GF-D8 (cell line): ENCODE results near the gene PPP1R8.

ENCODE experiments used
- DNase-seq: peaks from one replicate; lab custom pipeline; 2025; lab: John Stamatoyannopoulos, UW

The PPP1R8 gene

GRCh38 chr1:27872059-27872801 lies 41.6 kb downstream of the PPP1R8 start, which contains the start of gene THEMIS2:
THEMIS2 (plus strand) TSS chr1:27872544; CDS start chr1:27872572, 28 bp downstream.
- DNase-seq: no peak

DNA sequence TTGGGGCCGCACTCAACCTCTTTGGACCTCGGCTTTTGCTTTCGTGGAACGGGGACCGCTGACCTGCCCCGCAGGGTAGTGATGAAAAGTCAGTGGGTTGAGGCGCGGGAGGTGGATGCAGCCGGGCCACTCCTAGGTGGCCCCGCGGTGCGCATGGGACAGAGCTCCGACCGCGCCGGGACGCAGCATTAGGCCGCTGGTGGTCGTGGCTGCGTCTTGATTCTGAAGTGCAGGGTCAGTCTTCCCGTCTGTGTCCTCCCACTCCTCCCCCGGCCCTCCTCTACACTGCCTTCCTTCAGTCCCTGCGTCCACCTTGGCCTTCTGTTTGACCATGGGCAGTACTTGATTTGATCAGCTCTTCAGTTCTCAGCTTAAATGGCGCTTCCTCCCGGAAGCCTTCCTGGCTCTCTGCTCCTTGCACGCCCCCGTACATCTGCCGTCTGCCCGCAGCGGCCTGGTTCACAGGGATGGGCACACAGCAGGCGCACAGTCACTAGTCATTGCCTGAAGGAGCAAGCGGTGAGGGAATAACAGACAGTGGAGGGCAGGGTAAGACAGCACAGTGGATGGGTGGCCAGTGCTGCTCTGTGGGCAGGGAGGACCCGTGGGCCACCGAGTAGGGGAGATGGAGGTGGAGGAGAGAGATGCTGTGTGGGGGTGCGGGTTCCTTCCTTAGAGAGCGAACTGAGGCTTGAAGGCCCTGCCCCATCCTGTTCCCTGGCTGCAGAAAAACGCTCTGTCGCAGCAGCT lies 42.4 kb downstream of the PPP1R8 start:
- no peak for DNase-seq

DNA sequence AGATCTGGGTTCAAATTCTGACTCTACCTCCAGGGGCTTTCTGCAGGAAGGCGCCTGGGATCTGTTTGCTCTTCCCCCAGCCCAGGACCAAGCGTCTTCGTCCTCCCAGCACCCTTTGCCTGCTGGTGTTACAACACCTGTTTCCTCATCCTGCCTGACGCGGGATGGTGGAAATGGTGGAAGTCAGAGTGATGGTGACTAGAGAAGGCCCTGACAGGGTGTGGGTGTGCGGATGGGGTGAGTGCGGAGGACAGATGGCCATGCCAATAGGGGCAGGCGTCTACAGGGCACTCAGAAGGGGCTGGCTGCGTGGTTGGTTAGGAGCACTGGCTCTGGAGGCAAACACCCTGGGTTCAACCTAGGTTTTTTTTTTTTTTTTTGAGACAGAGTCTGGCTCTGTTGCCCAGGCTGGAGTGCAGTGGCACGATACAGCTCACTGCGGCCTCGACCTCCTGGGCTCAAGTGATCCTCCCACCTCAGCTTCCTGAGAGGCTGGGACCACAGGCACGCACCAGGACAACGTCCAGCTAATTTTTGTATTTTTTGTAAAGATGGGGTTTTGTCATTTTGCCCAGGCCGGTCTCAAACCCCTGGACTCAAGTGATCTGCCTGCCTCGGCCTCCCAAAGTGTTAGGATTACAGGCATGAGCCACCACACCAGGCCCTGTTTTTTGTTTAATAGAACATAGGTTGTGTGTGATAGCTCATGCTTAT lies 43.2 kb downstream of the PPP1R8 start:
- peak; percentile 45 for DNase-seq

- DNase-seq: no peak
Measured at GRCh38 chr1:27876341-27877114, 45.9 kb downstream of the PPP1R8 start.

DNA sequence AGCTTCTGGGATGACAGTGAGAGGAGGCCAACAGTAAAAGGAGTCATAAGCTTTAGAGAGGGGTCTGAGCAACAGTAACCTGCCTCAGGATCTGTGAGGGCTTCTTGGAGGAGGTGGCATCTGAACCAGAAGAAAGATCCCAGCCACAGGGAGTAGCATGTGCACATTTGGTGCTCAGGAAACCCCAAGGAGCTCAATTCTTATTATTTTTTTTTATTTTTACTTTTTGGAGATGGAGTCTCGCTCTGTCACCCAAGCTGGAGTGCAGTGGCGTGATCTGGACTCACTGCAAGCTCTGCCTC lies 46.5 kb downstream of the PPP1R8 start:
- DNase-seq: no peak

GRCh38 chr1:27878039-27878438 lies 47.5 kb downstream of the PPP1R8 start:
- no peak for DNase-seq

DNA sequence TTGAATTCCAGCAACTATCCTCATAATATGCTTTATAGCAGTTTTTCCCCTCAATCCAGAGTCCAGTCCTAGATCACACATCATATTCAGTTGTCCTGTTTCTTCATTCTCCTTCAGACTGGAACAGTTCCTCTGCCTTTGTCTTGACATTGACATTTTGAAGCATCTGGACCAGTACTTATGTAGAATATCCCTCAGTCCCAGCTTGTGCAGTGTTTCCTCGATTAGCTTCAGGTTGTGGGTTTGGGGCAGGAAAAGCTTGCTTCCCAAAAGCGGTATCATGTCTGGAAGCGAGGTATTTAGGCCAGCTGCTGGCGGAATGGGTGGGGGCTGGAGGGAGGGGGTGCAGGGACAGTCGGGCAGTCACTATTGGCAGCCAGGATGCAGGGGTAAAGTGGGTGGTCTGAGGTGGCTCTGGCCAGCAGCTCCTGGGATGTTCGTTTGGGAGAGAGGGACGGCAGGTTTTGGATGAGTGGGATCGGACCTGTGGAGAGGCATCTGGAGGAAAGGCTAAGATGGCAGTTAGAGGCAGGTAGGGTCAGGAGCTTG lies 48.3 kb downstream of the PPP1R8 start:
- DNase-seq: no peak

DNA sequence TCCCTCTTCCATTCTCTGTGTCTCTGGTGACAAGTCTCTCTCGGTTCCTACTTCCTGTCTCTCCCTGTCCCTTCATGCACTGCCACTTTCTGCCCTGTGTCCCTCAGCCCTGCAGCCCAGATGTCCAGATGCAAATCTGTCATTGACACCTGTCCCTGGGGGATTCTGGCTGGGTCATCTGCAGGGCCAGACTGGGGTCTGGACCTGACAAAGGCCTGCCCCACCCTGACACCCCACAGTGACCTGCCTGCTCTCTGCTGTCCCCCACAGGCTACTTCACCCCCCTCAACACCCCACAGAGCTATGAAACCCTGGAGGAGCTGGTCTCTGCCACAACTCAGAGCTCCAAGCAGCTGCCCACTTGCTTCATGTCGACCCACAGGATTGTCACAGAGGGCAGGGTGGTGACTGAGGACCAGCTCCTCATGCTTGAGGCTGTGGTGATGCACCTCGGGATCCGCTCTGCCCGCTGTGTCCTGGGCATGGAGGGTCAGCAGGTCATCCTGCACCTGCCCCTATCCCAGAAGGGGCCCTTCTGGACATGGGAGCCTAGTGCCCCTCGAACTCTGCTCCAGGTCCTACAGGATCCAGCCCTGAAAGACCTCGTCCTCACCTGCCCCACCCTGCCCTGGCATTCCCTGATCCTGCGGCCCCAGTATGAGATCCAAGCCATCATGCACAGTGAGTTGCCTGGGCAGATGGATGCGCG lies 48.9 kb downstream of the PPP1R8 start:
- DNase-seq: no peak

- no peak for DNase-seq
Measured at GRCh38 chr1:27882543-27882903, 51.9 kb downstream of the PPP1R8 start.

DNA sequence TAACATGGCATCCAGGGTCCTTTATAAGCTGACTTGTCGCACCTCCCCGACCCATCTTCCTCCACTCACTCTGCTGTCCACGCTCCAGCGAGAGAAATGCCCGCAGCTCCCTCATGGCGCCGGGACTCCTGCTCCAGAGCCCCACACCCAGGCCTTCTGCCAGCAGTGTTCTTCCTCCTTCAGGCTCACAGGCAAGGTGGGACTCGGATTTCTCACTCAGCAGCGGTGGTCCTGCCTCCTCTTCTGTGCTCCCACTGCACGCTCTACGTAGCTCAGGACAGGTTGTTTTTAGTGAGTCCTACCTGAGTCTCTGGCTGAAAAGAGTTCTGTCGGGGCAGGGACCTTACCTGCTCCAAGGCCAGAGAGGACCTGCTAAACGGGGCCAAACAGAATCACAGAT lies 53.0 kb downstream of the PPP1R8 start:
- DNase-seq: no peak

DNA sequence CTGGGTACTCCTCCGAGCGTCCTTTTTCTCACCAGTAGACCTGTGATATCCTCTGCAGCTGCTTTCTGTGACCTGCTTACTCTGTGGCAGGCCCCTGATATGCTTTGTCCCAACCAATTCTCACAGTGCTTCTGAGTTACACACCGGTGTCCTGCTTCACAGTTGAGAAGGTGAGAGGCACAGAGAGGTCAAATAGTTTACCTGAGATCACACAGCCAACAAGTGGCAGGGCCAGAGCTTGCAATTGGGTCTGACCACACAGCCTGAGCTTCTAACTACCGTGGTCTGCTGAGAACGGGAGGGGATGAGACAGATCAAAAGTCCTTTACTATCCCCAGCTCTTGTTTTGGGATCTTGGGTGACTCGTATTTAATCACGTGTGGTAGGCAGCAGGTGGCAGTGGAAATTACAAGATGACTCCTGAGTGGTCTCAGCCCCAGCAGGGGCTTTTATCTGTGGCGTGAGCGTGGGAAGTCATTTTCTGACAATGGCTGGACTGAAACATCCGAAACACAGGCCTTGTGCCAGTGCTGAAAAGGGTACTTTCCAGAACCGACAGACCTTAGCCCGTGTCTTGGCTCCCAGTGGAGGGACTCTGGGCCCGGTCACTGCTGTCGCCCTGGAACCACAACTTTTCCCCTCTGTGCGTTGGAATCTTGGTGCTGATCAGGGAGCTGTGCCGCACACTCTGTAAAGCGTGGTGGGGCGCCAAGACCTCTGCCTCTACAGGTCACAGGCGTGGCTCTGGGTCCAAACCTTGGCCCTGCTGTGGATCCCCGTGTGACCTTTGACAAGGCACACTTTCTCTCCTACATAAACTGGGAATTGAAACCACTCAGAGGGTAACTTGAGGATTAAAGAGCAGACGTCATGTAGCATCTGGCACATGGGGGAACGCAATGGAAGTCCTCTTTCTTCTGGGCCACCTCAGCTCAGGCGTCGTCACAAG lies 53.7 kb downstream of the PPP1R8 start:
- no peak for DNase-seq

DNA sequence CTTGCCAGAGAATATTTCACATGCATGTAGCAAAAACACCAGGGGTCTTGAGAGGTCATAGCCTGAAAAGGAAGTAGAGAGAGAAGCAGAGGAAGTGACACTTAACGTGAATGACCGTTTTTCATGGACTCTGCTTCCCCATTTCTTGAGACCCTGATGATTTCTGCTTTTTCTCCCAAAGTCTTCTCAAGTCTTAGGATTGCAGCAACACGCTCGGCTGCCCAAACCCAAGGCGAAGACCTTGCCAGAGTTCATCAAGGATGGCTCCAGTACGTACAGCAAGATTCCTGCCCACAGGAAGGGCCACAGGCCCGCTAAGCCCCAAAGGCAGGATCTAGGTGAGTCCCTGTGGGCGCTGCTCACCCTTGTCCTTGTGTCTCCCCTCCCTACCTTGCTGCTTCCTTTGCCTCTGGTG lies 54.5 kb downstream of the PPP1R8 start:
- peak; percentile 93 for DNase-seq

DNA sequence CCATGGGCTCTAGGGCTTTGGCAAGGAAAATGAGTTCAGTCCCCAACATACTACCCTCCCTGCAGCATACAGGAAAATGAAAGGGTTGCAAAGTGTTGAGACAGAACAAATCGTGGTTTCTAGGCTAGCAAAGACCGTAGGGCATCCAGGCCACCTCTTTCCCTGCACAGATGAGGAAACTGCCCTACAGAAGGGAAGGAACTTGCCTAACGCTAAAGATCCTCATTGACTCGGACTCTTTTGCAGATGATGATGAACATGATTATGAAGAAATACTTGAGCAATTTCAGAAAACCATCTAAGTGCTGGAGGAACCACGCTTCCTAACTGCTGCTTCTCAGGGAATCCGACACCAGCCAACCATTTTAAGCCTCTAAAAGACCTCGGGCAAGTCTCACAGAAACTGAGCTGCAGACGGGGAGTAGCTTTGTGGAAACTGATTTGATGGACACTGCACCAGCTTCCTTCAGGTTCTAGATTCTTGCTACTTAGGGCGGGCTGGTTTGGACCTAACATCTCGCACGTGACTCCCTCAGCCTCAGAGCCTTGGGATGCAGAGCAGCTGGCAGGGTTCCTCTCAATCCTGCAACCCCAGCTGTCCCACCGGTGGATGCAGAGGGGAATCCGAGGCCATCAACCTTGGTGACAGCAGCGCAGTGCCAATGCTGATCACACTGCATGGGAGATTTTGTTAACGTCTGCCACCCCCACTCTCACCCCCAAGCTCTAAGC lies 55.2 kb downstream of the PPP1R8 start:
- DNase-seq: peak; percentile 99

DNA sequence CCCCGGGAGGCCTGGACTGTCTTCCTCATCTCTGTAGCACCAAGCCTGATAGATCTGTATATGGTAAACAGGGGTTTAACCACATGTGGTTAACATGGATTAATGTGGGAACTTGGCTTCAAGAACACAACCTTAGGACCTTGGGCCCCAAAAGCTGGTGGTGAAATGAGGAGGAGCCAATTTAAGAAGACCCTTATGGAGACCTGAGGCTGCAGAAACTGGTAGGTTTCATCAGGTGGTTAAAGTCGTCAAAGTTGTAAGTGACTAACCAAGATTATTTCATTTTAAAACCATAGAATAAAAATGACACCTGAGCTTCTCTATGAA lies 55.7 kb downstream of the PPP1R8 start:
- DNase-seq: peak; percentile 27

DNA sequence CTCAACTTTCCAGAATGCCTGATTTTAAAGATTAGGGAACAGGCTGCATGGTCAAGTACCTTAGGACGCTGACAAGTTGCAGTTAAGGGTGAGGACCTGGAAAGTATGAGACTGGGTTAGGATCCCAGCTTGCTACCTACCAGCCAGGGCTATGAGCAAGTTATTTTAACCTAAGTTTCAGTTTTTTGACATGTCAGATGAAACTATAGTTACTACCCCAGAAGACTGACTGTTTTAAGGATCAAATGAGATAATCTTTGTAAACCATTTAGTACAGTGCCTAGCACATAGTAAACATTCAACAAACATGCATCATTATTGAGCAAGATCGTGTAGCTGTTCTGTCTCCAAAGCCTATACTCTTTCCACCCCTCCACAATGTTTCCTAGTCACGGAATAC lies 56.2 kb downstream of the PPP1R8 start:
- DNase-seq: no peak

DNA sequence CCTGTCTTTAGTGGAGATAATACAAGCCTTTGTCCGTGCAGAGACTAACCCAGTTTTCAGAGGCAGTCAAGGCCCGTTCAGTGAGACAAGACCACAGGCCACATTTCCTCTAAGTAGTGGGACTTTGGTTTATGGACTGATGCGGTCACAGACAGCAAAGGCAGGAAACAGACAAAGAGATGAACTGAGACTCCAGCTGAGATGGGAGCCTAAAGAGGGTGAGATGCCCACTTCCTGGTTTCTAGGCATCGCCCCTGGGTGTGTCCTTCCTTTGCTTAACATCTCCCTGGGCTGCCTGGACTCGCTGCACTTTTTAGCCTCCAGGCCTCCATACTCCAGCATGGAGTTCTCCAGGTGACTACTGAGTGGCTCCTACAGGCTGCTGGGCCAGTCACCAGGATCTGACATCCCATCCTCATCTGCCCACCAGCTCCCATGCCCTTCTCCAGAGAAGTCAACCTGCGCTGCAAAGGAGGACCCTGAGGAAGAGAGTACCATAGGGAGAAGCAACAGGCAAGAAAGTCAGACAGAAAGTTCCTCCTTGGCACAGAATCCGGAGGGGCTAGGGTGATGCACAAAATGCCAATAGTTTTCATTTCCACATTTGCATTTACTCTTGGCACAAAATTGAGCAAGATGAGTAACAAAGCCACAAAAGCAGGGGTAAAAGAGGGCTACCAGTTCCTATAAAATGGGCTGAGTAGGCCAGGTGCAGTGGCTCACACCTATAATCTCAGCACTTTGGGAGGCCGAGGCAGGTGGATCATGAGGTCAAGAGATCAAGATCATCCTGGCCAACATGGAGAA lies 56.8 kb downstream of the PPP1R8 start:
- DNase-seq: peak; percentile 84

DNA sequence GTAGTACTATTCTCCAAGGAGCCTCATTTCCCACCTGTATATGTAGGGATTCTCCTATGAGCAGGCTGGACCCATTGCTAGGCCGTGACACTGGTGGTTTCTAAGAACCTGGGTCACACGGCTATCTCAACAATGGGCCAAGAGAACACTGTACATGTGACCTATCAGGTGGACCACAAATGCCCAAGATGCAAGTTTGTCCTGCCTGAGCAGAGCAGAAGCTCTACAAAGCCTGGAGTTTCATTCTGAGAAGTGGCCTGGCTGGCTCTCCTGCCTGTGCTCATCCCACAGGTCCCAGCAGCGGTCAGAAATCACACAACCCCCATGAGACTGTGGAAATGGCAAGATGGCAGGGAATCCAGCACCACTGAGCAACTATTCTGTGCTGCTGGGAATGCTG lies 58.9 kb downstream of the PPP1R8 start:
- DNase-seq: no peak

DNA sequence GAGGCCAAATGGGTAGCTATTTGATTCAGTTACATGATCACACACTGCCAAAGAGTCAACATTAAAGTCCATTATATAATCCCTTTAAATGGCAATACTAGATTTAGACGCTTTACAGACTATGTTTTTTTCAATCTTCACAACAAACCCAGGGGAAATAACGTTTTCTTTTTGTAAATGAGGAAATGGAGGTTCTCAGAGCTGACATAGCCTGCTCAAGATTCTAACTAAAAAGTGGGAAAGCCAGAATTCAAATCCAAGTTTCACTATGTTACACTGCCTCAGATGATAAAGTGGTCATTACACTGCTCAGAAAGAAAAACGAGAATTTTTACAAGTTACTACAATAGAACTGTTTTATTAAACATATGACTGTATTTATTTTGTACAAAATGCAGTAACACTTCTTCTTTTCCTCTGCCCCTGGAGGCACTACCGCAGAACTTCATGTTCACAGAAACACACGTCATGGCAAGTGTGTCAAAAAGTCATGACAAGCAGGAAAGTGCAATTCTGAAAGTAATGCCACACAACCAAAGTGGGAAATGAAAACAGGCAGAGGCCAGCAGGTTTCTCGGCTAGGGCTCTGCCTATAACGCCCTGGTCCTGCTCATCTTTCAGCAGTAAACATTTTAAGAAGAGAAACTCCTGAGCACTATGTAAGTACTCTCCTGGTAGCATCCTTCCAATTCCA lies 60.8 kb downstream of the PPP1R8 start:
- DNase-seq: no peak
